HG03342 (cell line): ENCODE results near the gene TSSK3.
"Not testable (repeated sequence)": the region's sequence is repeated elsewhere in the genome, so short reads cannot be mapped to it uniquely, and the experiment has no call there.

ENCODE experiments used
- ATAC-seq: cut with Tn5 transposase; IDR thresholded peaks from one replicate; pipeline ENCODE4 v1.9.1; 2021; ENCODE audit warnings: mild to moderate bottlenecking, moderate library complexity; ENCODE audit not compliant: unreplicated experiment

Gene TSSK3

DNA sequence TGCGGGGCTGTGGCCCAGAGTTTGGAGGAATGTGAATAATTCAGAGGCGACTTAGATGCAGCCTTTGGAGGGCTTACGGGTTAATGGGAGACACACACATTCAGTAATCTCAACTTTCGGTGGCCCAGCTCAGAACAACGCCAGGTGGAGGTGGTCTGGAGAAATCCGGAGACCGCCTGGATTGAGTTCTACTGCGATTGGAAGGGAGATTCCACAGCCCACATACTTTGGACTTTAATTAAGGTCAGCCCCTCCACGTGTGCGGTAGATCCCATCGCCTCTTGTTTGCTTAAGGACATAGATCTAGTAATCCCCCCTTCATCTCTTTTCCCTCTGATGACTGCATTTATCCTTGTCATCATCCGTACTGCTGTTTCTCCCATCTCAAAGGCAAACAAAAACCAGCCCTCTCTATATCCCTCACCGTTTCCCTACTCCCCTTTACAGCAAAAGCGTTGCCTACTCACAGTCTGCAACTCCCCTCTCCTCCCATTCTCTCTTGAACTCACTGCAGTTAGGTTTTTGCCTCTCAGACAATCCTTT, 32.6 kb downstream of the TSSK3 start:
- ATAC-seq: peak; percentile 7

DNA sequence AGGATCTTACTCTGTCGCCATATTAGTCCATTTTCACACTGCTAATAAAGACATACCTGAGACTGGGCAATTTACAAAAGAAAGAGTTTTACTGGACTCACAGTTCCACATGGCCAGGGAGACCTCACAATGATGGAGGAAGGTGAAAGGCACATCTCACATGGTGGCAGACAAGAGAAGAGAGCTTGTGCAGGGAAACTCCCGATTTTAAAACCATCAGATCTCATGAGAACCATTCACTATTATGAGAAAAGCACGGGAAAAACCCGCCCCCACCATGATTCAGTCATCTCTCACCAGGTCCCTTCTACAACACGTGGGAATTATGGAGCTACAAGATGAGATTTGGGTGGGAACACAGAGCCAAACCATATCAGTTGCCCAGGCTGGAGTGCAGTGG, 34.2 kb downstream of the TSSK3 start:
- ATAC-seq: not testable (repeated sequence)

DNA sequence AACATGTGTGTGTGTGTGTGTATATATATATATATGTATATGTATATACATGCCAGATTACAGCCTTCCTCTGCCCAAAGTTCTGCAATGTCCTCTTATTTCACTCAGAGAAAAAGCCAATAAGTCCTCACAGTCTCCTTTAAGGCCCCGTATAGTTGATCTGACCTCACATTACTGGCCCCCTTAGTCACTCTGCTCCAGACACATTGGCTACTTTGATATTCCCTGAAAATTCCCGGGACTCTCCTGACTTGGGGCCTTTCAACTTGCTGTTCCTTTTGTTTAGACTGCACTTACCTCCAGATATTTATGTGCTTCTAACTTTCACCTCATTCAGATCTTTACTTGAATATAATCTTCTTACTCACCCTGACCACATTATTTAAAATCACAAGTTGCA, 36.1 kb downstream of the TSSK3 start:
- ATAC-seq: no peak

DNA sequence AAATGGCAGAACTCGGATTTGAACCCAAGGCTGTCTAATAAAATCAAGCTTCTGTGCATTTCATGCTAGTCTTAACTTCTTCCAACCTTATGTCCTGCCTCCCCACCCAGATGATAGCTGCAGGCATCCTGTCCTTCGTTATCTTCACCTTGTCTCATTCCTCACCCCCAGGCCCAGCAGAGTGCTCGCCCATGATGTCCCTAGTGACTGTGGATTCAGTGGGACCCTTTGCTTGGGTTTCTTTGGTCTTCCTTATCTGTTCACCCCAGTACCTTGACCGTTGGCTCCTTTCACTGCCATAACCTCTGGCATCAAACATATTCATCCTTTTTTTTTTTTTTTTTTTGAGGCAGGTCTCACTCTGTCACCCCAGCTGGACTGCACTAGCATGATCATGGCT, 37.5 kb downstream of the TSSK3 start:
- ATAC-seq: no peak

DNA sequence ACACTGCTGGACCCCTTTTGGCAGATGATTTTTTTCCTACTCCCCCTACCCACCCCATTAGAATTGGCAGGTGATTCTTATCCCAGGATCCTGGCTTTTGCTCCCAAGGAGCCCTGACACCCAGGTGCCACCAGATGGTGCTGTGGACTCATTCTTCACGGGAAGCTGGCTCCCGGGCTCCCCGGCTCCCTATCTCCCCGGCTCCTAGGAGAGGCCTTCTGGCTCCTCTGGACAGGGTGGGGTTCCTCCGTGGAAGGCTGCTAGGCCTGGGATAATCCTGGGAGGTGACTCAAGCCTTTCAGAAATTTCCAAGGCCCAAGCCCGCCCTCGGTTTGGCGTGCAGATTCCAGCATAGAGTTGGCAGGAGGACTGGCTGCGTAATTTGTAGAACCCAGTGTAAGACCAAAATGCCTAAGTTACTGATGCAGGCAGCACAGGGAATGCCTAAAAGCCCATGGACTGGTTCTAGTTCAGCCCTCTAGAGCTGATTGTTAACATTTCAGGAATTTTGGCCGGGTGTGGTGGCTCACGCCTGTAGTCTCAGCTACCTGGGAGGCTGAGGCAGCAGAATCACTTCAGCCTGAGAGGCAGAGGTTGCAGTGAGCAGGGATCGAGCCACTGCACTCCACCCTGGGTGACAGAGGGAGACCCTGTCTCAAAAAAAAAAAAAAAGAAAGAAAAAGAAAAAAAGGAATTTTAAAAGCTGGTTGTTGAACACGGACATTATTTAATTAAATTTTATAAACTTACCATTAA, 38.7 kb downstream of the TSSK3 start:
- no peak for ATAC-seq

DNA sequence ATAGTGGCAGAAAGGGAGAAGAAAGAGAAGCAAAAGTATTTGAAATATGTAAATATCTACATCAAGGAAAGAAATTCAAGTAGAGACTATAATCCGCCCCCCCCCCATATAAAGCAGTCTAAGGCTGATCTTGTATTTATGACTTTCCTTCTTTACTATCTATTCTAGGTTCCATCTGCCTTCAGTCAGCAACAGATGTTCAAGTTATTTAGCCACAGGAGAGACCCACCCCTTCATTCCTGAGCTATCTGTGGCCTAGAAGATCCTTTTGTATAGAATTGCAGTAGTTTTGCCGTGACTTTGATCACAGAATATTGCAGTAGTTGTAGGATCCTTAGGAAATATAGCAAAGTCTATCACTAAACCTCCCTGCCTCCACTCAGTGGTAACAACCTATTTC, 42.6 kb downstream of the TSSK3 start:
- no peak for ATAC-seq

DNA sequence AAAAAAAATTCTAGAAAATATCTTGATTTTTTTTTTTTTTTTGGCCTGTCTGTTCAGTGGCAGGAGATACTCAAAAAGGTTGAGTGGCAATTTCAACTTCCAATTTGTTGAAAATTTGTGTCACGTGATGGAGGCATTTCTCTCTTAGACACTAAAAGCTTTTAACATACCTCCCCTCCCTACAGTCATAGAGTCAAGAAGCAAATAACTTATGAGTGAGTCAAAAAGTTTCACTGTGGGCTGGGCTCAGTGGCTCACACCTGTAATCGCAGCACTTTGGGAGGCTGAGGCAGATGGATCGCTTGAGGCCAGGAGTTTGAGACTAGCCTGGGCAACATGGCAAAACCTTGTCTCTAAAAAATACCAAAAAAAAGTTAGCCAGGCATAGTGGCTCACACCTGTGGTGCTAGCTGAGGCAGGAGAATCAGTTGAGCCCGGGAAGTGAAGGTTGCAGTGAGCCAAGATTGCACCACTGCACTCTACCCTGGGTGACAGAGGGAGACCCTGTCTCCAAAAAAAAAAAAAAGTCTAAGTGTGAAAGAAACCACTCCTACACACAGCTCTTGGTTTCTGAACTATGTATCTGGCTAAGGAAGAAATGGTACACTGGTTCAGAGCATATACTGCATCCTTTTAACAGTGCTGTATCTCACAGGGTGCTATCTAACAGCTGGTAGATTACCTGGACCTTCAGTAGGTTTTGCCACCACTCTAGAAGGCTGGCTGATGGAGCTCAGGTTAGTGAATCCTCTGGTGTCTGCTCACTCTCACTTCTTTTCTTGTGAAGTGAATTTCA, 43.5 kb downstream of the TSSK3 start:
- no peak for ATAC-seq

DNA sequence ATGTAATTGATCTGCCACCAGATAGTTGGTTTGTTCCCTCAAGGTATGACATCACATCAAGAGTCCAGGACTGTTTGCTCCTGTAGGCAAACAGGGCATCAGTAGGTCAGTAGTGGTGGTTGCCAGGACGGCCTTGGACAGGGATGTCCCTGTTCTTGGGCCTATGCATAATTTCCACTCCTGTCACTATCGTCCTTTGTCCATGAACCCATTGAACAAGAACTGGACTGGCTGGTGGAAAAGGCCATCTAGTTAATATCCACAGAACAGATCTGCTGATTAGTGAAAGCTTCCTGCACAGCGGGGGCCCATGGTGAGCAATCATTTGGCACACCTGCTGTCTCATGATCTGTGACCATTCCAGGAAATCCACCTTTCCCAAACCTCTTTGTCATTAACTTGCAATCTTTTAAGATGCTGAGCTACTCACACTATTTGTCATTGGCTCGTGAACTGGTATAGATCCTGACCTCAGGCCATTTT, 44.3 kb downstream of the TSSK3 start:
- ATAC-seq: no peak

DNA sequence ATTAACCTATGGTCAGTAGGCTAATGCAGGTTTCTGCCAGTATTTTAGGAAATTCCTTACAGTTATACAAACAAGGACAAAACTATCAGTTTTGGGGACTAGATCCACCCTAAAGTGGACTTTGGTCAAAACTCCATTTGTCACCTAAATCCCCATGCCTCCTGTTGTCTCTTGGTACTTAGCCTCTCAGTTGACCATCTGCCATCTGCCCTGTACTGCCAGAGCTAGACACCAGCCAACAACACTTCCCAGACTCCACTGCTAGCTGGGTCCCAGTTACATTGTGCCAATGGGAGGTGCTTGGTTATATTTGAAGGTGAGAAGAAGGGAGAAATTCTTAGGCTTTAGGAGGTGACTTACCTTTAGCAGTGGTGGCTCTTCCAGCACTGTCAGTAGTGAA, 48.9 kb downstream of the TSSK3 start:
- ATAC-seq: no peak

DNA sequence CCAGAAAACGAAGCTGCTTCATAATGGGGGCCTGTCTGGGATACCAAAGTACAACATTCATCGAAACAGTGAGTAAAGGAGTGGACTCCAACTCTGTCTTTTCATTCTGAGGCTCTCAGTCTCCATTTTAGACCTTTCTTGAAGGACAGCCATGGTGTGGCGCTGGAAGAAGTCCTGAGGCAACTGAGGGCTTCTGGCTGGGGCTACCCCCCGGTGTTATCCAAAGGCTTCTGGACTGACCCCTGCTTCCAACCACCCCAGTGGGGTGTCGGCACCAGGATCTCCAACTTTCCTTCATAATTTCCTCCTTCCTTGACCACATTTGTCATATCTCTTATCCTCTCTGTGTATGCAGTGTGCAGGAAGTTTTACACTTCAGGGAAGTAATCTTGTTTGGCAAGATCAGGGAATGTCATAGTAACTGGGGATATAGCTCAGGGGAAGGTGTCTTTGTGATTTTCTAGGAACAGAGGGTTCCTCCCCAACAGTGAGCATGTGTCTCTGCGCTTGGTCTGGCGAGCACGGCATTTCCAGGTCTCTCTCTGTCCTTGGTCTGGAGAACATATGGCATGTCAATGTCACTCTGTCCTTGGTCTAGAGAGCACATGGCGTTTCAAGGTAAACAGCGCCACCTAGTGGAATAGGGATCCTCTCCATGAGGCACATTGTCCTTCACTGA, 51.3 kb downstream of the TSSK3 start:
- ATAC-seq: no peak
